Adrenal gland (tissue), 5 donors: ENCODE results near the gene ZSWIM8.
A peak's percentile ranks its signal among the peaks of the same experiment; 100 is the strongest.

Experiments
- POLR2A ChIP-seq, 2 donors: fragments of 450-650 bp; IDR thresholded peaks; one replicate each; pipeline ENCODE4 v1.6.1; 2017; ENCODE audit warnings: antibody characterized with exemption in 2 of 2, mild to moderate bottlenecking in 2 of 2, moderate library complexity in 1 of 2
- TF ChIP-seq, protein P1 (sequence below), 6 experiments: fragments of 450-650 bp in 4 of 6; fragments of 200-600 bp in 2 of 6; sonication (generic) in 1 of 6; IDR thresholded peaks; 1 replicate in 5 of 6; 2 replicates in 1 of 6; pipeline versions ENCODE4 v1.5.1 to v1.8.0; 2016 to 2021; ENCODE audit warnings: antibody characterized with exemption in 6 of 6, mild to moderate bottlenecking in 2 of 6, moderate library complexity in 1 of 6
- donor health status: DM: no; HTN: no; CAD: no.

GRCh38 chr10:73848821-73849489, 63.5 kb downstream of the ZSWIM8 start:
- TF ChIP-seq, protein P1, sequence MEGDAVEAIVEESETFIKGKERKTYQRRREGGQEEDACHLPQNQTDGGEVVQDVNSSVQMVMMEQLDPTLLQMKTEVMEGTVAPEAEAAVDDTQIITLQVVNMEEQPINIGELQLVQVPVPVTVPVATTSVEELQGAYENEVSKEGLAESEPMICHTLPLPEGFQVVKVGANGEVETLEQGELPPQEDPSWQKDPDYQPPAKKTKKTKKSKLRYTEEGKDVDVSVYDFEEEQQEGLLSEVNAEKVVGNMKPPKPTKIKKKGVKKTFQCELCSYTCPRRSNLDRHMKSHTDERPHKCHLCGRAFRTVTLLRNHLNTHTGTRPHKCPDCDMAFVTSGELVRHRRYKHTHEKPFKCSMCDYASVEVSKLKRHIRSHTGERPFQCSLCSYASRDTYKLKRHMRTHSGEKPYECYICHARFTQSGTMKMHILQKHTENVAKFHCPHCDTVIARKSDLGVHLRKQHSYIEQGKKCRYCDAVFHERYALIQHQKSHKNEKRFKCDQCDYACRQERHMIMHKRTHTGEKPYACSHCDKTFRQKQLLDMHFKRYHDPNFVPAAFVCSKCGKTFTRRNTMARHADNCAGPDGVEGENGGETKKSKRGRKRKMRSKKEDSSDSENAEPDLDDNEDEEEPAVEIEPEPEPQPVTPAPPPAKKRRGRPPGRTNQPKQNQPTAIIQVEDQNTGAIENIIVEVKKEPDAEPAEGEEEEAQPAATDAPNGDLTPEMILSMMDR (IDR thresholded peaks at IDR 0.05): peak; percentile 98 to 100 (median 99)
- no peak for TF ChIP-seq POLR2A (IDR thresholded peaks at IDR 0.05)
